HG03520 (cell line): ENCODE results near the gene TNNI3K.

Experiments used
- ATAC-seq: cut with Tn5 transposase; IDR thresholded peaks from one replicate; pipeline ENCODE4 v1.9.1; 2021; ENCODE audit warnings: mild to moderate bottlenecking, moderate library complexity; ENCODE audit not compliant: unreplicated experiment

Gene TNNI3K

DNA sequence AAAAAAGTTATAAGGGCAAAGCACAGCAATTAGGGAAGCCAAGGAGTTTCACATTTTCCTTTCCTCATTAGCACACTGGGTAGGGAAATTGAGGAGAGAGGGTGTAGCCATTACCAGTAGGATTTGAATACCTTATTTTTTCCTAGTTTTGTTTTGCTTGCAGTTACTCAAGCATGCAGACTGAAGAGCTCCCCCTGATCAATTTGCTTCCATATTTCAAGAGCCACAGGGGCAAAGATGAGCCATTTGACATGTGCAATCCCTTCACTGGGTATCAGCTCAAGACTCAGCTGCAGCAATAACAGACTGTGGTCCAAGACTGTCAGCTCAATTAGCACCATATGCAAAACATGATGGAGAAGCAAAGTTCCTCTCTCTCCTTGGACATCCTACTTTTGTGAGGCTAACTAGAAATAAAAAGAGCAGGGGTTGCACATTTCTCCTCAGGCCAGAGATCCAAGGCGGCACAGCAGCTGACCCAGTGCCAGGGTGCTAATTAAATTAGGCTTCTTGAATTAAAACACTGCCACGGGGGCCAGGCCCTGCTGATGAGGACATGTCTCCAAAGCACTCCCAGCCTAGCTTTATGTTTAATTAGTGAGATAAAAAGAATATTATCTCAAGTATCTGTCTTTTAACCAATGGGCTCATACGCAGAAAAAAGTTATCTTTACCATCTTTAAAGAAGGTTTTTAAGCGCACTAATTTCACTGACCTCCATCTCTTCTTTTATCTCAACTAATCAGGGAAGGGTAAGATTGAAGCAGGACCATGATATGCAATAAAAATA, 314.0 kb downstream of the TNNI3K start:
- ATAC-seq, result no peak

GRCh38 chr1:74549932-74550331, 314.7 kb downstream of the TNNI3K start:
- ATAC-seq, result no peak

GRCh38 chr1:74570797-74571492, 335.8 kb downstream of the TNNI3K start:
- ATAC-seq, result no peak

DNA sequence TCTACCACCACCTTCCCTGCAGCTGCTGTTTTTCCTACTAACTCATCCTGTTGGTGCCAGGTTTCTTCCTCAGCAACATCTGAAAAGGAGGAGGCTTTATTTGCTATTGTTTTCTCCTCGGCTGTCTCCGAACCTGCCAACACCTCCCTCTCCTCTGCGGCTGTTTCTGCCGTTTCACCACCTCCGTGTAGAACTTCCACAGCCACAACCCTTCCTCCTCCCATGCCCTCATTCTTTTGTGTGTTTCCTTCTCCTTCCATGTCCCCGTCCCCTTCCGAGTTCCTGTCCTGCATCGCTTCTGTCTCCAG, 336.3 kb downstream of the TNNI3K start:
- no peak for ATAC-seq

DNA sequence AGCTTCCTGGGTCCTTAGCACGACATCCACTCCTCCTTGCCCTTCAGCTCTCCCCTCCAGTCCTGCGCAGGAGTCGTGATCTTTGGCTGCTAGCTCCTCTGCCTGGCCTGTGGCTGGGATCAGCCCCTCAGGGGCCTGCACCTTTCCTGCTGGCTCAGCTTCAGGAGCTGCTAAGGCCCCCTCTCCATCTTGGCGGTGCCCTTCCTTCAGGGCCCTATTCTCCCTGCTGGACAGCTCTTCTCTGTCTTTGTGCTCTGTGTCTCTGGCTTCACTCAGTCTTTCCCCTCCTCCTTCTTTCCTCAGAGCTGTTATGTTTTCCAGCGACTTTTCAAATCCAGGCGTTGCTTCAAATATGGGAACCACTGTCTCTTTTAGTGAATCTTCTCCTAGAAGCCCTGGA, 336.7 kb downstream of the TNNI3K start:
- ATAC-seq, result no peak

- ATAC-seq, result no peak
Measured at GRCh38 chr1:74578101-74578500, 342.9 kb downstream of the TNNI3K start.

DNA sequence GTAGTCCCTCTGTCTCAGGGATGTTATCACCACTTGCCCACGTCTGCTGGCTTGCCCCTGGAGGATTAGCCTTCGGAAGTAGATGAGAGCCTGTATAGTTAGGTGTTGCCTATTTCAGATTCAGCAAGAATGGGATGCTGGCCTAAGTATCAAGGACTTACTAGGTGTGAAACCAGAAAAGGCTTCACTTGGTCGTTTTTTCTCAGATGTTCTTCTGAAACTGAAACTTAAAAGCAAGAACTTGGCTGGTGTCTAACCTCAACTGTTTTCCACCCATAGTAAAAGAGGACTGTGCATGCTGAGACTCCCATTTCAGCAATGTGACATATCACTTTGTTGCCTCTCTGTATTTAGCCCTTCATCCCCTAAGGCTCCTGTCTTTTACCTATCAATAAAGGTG, 344.2 kb downstream of the TNNI3K start:
- ATAC-seq, result peak; percentile 99

DNA sequence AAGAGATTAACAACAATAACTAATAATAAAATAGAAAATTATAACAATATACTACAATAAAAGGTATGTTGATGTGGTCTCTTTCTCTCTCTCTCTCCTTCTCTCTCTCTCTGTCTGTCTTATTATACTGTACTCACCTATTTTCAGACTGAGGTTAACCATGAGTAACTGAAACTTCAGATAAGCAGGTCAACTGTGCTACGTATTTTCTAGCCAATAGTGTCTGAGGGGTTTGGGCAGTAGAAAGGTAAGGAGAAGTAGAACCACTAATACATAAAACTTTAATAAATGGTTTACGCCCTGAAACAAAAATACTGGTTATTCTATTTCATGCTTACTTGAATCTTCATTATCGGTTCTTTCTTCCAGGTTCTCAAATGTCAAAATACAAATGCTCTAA, 348.2 kb downstream of the TNNI3K start:
- ATAC-seq, result no peak

- no peak for ATAC-seq
Measured at GRCh38 chr1:74584185-74584584, 349.0 kb downstream of the TNNI3K start.

DNA sequence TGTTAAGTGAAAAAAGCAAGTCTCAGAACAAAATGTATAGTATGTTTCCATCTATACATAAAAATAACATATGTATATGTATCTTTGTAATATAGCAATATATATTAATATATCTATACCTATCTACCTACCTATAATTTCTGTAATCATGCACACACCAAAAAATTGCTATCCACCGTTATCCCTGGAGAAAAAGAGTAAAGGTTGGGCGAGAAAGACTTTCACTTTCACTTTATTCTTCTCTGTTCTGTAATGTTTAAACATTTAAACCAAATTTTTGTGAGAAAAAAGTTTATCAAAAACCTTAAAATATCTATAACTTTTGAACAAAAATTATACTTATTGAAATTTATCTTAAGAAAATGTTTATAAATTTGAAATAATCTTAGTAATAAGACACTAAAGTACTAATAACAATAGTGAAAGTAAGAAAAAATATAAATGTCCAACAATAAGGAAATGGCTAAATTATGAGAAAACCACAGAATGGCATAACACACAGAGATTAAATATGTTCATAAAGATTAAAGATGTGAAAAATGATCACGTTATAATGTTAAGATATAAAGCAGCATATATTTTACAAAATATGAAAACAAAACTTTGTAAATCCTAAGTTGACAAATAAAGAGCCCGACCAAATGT, 351.2 kb downstream of the TNNI3K start:
- ATAC-seq, result no peak

GRCh38 chr1:74587888-74588287, 352.7 kb downstream of the TNNI3K start:
- no peak for ATAC-seq

DNA sequence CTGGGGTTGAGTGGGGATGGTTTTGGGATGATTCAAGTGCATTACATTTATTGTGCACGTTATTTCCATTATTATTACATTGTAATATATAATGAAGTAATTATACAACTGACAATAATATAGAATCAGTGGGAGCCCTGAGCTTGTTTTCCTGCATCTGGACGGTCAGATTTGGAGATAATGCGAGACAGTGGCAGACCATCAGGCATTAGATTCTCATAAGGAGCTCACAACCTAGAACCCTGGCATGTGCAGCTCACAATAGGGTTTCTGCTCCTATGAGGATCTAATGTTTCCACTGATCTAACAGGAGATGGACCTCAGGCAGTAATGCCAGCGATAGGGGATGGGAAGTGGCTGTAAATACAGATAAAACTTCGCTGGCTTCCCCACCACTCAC, 355.1 kb downstream of the TNNI3K start:
- ATAC-seq, result no peak

GRCh38 chr1:74591949-74592348, 356.8 kb downstream of the TNNI3K start:
- no peak for ATAC-seq

GRCh38 chr1:74592580-74593355, 357.6 kb downstream of the TNNI3K start:
- no peak for ATAC-seq
